Sigmoid colon (tissue), 7 donors: Measurements from ENCODE around the gene CNOT1. TPM values are rescaled to one million over a fixed set of nuclear protein-coding genes. Genes with fewer than 3 reads are reported as not detected.
A peak's percentile ranks its signal among the peaks of the same experiment; 100 is the strongest.

Source experiments
- DNase-seq: peaks from one replicate; pipeline ENCODE4 v3.0.0-alpha.2; 2019
- H3K27ac ChIP-seq, 4 donors: fragments of 200-600 bp; sonication (generic); one replicate each; pipeline ENCODE4 v1.5.1; 2016 to 2019; ENCODE audit warnings: mild to moderate bottlenecking in 1 of 4
- H3K27me3 ChIP-seq, 3 donors: fragments of 200-600 bp; sonication (generic); one replicate each; pipeline ENCODE4 v1.5.1; 2019; ENCODE audit warnings: mild to moderate bottlenecking in 1 of 3
- H3K36me3 ChIP-seq, 4 donors: fragments of 200-600 bp; sonication (generic); one replicate each; pipeline ENCODE4 v1.5.1; 2016 to 2019
- H3K4me1 ChIP-seq, 4 donors: fragments of 200-600 bp; sonication (generic); one replicate each; pipeline ENCODE4 v1.5.1; 2017 to 2019
- H3K4me3 ChIP-seq, 4 donors: fragments of 200-600 bp; sonication (generic); one replicate each; pipeline ENCODE4 v1.5.1; 2017 to 2019; ENCODE audit warnings: mild to moderate bottlenecking in 2 of 4, moderate library complexity in 1 of 4
- H3K9me3 ChIP-seq, 4 donors: fragments of 200-600 bp in 3 of 4; sonication (generic) in 3 of 4; one replicate each; pipeline versions ENCODE4 v1.5.1 to v1.6.1; 2013 to 2019
- EP300 ChIP-seq, 4 donors: sonication (generic); formaldehyde crosslinking; IDR thresholded peaks; one replicate each; pipeline ENCODE4 v1.6.1; 2017; ENCODE audit warnings: antibody characterized with exemption in 4 of 4
- POLR2A ChIP-seq, 2 donors: fragments of 450-650 bp; IDR thresholded peaks; one replicate each; pipeline ENCODE4 v1.6.1; 2016; ENCODE audit warnings: antibody characterized with exemption in 2 of 2, mild to moderate bottlenecking in 2 of 2, moderate library complexity in 2 of 2
- POLR2AphosphoS5 ChIP-seq, 4 donors: sonication (generic); formaldehyde crosslinking; IDR thresholded peaks; one replicate each; pipeline ENCODE4 v1.6.1; 2017; ENCODE audit warnings: antibody characterized with exemption in 4 of 4
- WGBS, 2 donors: extraction: QIAGEN DNeasy Blood & Tissue Kit; methylation state at CpG; one replicate each; pipeline ENCODE4 v1.1.7; 2013; 5-methylcytosine and 5-hydroxymethylcytosine counted together
- intact Hi-C: fragments of 100-400 bp; cut with DNase I; formaldehyde crosslinking; loops from one replicate; pipeline ENCODE4 v1.15.1; 2023
- polyA plus RNA-seq, 3 donors: library from polyadenylated mRNA; stranded (reverse); fragments of 200-250 nt; gene quantifications; one replicate each; pipeline ENCODE4 v1.2.3, GENCODE V29; 2013
- total RNA-seq, 4 donors: library from RNA; depleted of rRNA; stranded (reverse); fragments of >200 nt; gene quantifications; one replicate each; pipeline ENCODE4 v1.1.0, GENCODE V29; 2016
- TF ChIP-seq, protein P1 (sequence below), 4 experiments: fragments of 450-650 bp in 3 of 4; fragments of 200-600 bp in 1 of 4; IDR thresholded peaks; one replicate each; pipeline ENCODE4 v1.5.1; 2016 to 2019; ENCODE audit warnings: antibody characterized with exemption in 4 of 4, mild to moderate bottlenecking in 3 of 4, moderate library complexity in 2 of 4
- donor health status: healthy with polysubstance abuse.
- donor health status: Bipolar disorder and iron deficiency.
- donor health status: healthy.

The CNOT1 gene
- total and polyA plus RNA-seq, 7 donors = 61.3 to 112 (median 79.6) TPM

DNA sequence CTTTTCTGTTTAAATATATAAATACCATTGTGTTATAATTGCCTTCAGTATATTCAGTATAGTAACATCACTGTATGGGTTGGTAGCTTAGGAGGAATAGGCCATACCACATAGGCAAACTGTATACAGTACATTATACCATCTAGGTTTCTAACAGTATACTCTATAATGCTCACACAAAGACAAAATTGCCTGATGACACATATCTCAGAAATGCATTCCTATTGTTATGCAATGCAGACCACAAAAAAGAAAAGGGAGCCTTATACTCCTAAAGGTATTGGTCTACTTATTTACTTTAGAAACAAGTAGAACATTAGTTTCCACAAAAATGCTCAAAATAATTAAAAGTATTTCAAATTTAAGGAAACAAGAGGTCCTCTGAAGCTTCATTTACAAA, 66.4 kb downstream of the CNOT1 start:
- TF ChIP-seq POLR2AphosphoS5 (IDR thresholded peaks at IDR 0.05) (no peak), POLR2A (IDR thresholded peaks at IDR 0.05) (no peak), EP300 (IDR thresholded peaks at IDR 0.05) (no peak)
- TF ChIP-seq, protein P1, sequence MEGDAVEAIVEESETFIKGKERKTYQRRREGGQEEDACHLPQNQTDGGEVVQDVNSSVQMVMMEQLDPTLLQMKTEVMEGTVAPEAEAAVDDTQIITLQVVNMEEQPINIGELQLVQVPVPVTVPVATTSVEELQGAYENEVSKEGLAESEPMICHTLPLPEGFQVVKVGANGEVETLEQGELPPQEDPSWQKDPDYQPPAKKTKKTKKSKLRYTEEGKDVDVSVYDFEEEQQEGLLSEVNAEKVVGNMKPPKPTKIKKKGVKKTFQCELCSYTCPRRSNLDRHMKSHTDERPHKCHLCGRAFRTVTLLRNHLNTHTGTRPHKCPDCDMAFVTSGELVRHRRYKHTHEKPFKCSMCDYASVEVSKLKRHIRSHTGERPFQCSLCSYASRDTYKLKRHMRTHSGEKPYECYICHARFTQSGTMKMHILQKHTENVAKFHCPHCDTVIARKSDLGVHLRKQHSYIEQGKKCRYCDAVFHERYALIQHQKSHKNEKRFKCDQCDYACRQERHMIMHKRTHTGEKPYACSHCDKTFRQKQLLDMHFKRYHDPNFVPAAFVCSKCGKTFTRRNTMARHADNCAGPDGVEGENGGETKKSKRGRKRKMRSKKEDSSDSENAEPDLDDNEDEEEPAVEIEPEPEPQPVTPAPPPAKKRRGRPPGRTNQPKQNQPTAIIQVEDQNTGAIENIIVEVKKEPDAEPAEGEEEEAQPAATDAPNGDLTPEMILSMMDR (IDR thresholded peaks at IDR 0.05) = no peak
- Histone ChIP-seq H3K27ac (no peak overlapping the region), H3K27me3 (no peaks in the 10 kb centered on the region), H3K36me3 (peaks cover 0 to 83% (median 25%) of the 10 kb centered on the region in 4 donors), H3K4me1 (peaks cover 0 to 5% (median 0%) of the 10 kb centered on the region in 4 donors), H3K4me3 (no peak overlapping the region), H3K9me3 (no peaks in the 10 kb centered on the region)
- intact Hi-C loops = no loop called here
- no peak for DNase-seq

DNA sequence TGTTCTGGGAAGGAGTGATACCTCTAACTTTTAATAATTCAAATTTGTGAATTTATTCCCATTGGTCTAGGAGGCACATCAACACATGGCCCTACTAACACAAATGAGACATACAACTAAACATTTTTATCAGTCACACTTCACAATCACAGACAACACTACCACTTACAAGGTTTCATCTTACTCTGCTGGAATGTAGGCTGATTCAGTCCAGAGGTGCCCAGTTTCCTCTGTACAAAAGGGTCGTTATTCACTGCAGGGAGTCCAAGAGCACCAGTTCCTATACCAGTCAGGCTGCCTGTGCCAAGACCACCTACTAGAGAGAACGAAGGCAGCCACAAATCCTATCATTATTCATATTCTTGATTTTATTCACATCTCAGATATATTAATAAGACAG, 72.9 kb downstream of the CNOT1 start:
- 80 to 89% methylated on average over 2 of the region's 2 CpGs for WGBS, 2 donors
- intact Hi-C loops = no loop called here
- H3K4me3 ChIP-seq = no peak overlapping the region

DNA sequence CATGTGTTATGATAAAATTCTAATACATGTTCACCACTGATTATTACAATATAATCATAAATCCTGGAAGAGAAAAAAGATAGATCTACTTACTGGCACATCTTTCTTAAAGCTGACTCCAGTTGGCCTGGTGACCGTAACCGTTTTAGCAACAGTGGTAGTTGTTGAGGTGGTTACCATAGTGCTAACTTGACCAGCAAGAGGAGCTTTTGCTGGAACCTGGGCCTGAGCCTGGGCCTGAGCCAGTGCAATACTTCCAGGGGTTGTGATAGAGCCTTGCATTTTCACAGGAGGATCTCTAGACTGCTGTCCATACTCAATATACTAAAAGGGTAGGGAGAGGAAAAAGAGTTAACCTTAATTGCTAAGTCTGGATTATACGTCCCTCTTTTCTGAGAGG, 78.1 kb downstream of the CNOT1 start:
- Histone ChIP-seq H3K36me3 (peaks cover 5 to 92% (median 43%) of the 10 kb centered on the region in 4 donors), H3K9me3 (no peaks in the 10 kb centered on the region), H3K4me1 (peaks cover 0 to 30% (median 11%) of the 10 kb centered on the region in 4 donors), H3K4me3 (no peak overlapping the region), H3K27ac (peak overlapping the region in 1 of 4 donors; percentile 37), H3K27me3 (no peaks in the 10 kb centered on the region)
- intact Hi-C loops = no loop called here
- WGBS, 2 donors = 82 to 84% methylated on average over 3 of the region's 3 CpGs
- DNase-seq = no peak
- no peak for TF ChIP-seq EP300 (IDR thresholded peaks at IDR 0.05)
- TF ChIP-seq POLR2A (IDR thresholded peaks at IDR 0.05) = no peak
- TF ChIP-seq POLR2AphosphoS5 (IDR thresholded peaks at IDR 0.05) = no peak

More for the DNA sequence above, 72.9 kb downstream of the CNOT1 start:
- Histone ChIP-seq H3K9me3 (no peaks in the 10 kb centered on the region), H3K27me3 (no peaks in the 10 kb centered on the region), H3K27ac (no peak overlapping the region), H3K4me1 (peaks cover 0 to 6% (median under 1%) of the 10 kb centered on the region in 4 donors), H3K36me3 (peaks cover 5 to 93% (median 40%) of the 10 kb centered on the region in 4 donors)
- DNase-seq = no peak
- TF ChIP-seq, protein P1 (IDR thresholded peaks at IDR 0.05) = no peak
- no peak for TF ChIP-seq EP300 (IDR thresholded peaks at IDR 0.05)
- TF ChIP-seq POLR2A (IDR thresholded peaks at IDR 0.05) = no peak
- no peak for TF ChIP-seq POLR2AphosphoS5 (IDR thresholded peaks at IDR 0.05)

DNA sequence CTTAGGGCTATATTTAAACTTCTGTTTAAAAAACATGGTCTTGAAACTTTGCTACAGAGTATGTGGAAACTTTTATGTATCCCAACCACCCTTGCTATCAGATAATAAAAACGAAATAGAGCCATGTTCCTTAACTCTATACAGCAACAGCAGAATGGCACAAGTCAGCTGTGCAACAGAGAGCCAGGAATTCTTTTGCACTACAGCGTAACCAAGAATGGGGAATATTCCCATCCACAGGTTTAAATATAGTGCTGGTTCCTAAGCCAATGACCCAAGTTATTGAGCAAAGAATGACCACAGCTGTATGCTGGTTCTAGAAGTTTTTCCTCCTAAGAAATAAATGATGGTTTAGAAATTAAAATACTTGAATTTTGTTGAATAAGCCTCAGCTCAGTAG, 81.2 kb downstream of the CNOT1 start:
- 72 to 77% methylated on average over 2 of the region's 2 CpGs for WGBS, 2 donors
- peaks cover 0 to 30% (median 11%) of the 10 kb centered on the region in 4 donors for H3K4me1 ChIP-seq
- intact Hi-C loops = no loop called here
- DNase-seq = no peak
- no peak overlapping the region for H3K4me3 ChIP-seq
- TF ChIP-seq, protein P1 (IDR thresholded peaks at IDR 0.05) = no peak
- TF ChIP-seq POLR2AphosphoS5 (IDR thresholded peaks at IDR 0.05) = no peak
- TF ChIP-seq POLR2A (IDR thresholded peaks at IDR 0.05) = no peak
- no peak for TF ChIP-seq EP300 (IDR thresholded peaks at IDR 0.05)
- H3K9me3 ChIP-seq = no peaks in the 10 kb centered on the region
- H3K36me3 ChIP-seq = peaks cover 19 to 92% (median 48%) of the 10 kb centered on the region in 4 donors
- peak overlapping the region in 2 of 4 donors; percentile 6 to 8 for H3K27ac ChIP-seq
- H3K27me3 ChIP-seq = no peaks in the 10 kb centered on the region

DNA sequence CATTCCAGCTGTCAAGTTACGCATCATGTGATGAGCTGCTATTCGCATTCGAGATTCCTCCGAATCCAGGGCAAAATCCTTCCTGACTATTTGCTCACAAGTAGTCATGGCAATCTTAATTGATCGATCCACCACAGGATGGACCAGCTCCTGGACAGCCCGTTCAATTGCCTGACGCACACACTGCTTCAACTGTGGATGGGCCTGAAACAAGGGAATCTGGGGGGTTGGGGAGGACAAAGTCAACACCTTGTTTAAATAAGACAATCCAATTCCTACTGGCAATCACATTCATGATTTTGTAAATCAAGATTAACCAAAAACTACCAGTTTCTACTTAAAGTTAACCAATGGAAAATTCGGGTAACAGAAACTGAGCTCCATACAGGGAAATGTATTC, 85.9 kb downstream of the CNOT1 start:
- peaks cover 0 to 13% (median 5%) of the 10 kb centered on the region in 4 donors for H3K4me1 ChIP-seq
- DNase-seq = no peak
- H3K4me3 ChIP-seq = no peak overlapping the region
- 94 to 96% methylated on average over 8 of the region's 8 CpGs for WGBS, 2 donors
- no peak overlapping the region for H3K27ac ChIP-seq
- peaks cover 37 to 94% (median 63%) of the 10 kb centered on the region in 4 donors for H3K36me3 ChIP-seq
- intact Hi-C loops = no loop called here
- TF ChIP-seq EP300 (IDR thresholded peaks at IDR 0.05) (no peak), POLR2A (IDR thresholded peaks at IDR 0.05) (no peak), POLR2AphosphoS5 (IDR thresholded peaks at IDR 0.05) (no peak)
- TF ChIP-seq, protein P1 (IDR thresholded peaks at IDR 0.05) = no peak
- H3K9me3 ChIP-seq = no peaks in the 10 kb centered on the region
- H3K27me3 ChIP-seq = no peaks in the 10 kb centered on the region
